ENCODE measurements around the gene HOXC11.

GRCh38 chr12:54015018-54015931 is 42.3 kb downstream of the HOXC11 start:
- TF ChIP-seq, protein P1, sequence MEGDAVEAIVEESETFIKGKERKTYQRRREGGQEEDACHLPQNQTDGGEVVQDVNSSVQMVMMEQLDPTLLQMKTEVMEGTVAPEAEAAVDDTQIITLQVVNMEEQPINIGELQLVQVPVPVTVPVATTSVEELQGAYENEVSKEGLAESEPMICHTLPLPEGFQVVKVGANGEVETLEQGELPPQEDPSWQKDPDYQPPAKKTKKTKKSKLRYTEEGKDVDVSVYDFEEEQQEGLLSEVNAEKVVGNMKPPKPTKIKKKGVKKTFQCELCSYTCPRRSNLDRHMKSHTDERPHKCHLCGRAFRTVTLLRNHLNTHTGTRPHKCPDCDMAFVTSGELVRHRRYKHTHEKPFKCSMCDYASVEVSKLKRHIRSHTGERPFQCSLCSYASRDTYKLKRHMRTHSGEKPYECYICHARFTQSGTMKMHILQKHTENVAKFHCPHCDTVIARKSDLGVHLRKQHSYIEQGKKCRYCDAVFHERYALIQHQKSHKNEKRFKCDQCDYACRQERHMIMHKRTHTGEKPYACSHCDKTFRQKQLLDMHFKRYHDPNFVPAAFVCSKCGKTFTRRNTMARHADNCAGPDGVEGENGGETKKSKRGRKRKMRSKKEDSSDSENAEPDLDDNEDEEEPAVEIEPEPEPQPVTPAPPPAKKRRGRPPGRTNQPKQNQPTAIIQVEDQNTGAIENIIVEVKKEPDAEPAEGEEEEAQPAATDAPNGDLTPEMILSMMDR (conservative IDR thresholded peaks at IDR 0.05 in 1 of 2, IDR thresholded peaks at IDR 0.05 in 1 of 2; ENCODE audit: extremely low read depth in 1 of 2, insufficient read depth in 1 of 2, low read depth in 1 of 2, low read length in 2 of 2), result no peak
- TF ChIP-seq EZH2 (IDR thresholded peaks at IDR 0.05; ENCODE audit: borderline replicate concordance, low read length), result no peak
